Suprapubic skin (tissue), 4 donors: ENCODE results near the gene DRAM1. TPM values are rescaled to one million over a fixed set of nuclear protein-coding genes. Genes with fewer than 3 reads are reported as not detected.

ENCODE experiments used
- DNase-seq, 2 donors: peaks; one replicate each; pipeline ENCODE4 v3.0.0-alpha.2; 2019; ENCODE audit warnings: low spot score in 2 of 2
- H3K27ac ChIP-seq: fragments of 200-600 bp; sonication (generic); one replicate; pipeline ENCODE4 v1.5.1; 2019
- H3K27me3 ChIP-seq: fragments of 200-600 bp; sonication (generic); one replicate; pipeline ENCODE4 v1.5.1; 2019
- H3K36me3 ChIP-seq: fragments of 200-600 bp; sonication (generic); one replicate; pipeline ENCODE4 v1.5.1; 2019
- H3K4me1 ChIP-seq: fragments of 200-600 bp; sonication (generic); one replicate; pipeline ENCODE4 v1.5.1; 2019
- H3K4me3 ChIP-seq: fragments of 200-600 bp; sonication (generic); one replicate; pipeline ENCODE4 v1.5.1; 2019; ENCODE audit warnings: mild to moderate bottlenecking
- H3K9me3 ChIP-seq: fragments of 200-600 bp; sonication (generic); one replicate; pipeline ENCODE4 v1.5.1; 2019
- CTCF ChIP-seq, 2 donors: fragments of 200-600 bp in 1 of 2; fragments of 450-650 bp in 1 of 2; sonication (generic) in 1 of 2; IDR thresholded peaks; one replicate each; pipeline ENCODE4 v1.5.1; 2016 to 2019; ENCODE audit warnings: antibody characterized with exemption in 2 of 2, mild to moderate bottlenecking in 1 of 2, moderate library complexity in 1 of 2
- EP300 ChIP-seq: sonication (generic); formaldehyde crosslinking; IDR thresholded peaks from one replicate; pipeline ENCODE4 v1.6.1; 2017; ENCODE audit warnings: antibody characterized with exemption
- POLR2A ChIP-seq, 2 donors: fragments of 450-650 bp; IDR thresholded peaks; one replicate each; pipeline ENCODE4 v1.6.1; 2017; ENCODE audit warnings: antibody characterized with exemption in 2 of 2, mild to moderate bottlenecking in 2 of 2, moderate library complexity in 2 of 2
- POLR2AphosphoS5 ChIP-seq, 3 donors: sonication (generic); formaldehyde crosslinking; IDR thresholded peaks; one replicate each; pipeline ENCODE4 v1.6.1; 2017; ENCODE audit warnings: antibody characterized with exemption in 3 of 3
- WGBS: methylation state at CpG from one replicate; pipeline ENCODE4 v1.1.5; 2018; 5-methylcytosine and 5-hydroxymethylcytosine counted together
- total RNA-seq, 4 donors: library from RNA; depleted of rRNA; stranded (reverse); fragments of >200 nt; gene quantifications; one replicate each; pipeline ENCODE4 v1.1.0, GENCODE V29; 2016

DRAM1 gene
- total RNA-seq, 4 donors from 2014 or later: 4.8 to 7.4 (median 6.9) TPM

- no peak for DNase-seq
- Histone ChIP-seq H3K4me3 (no peak overlapping the region), H3K9me3 (no peaks in the 10 kb centered on the region), H3K36me3 (no peaks in the 10 kb centered on the region), H3K27me3 (no peaks in the 10 kb centered on the region), H3K27ac (no peak overlapping the region), H3K4me1 (no peaks in the 10 kb centered on the region)
- 91% methylated on average over 1 of the region's 1 CpG for WGBS
- TF ChIP-seq CTCF (IDR thresholded peaks at IDR 0.05): no peak
- no peak for TF ChIP-seq POLR2A (IDR thresholded peaks at IDR 0.05)
- no peak for TF ChIP-seq POLR2AphosphoS5 (IDR thresholded peaks at IDR 0.05)
Measured at GRCh38 chr12:101954113-101954512, 76.7 kb downstream of the DRAM1 start.

GRCh38 chr12:101954676-101955075 is 77.3 kb downstream of the DRAM1 start:
- Histone ChIP-seq H3K4me3 (no peak overlapping the region), H3K9me3 (no peaks in the 10 kb centered on the region), H3K4me1 (no peaks in the 10 kb centered on the region), H3K27ac (no peak overlapping the region), H3K27me3 (no peaks in the 10 kb centered on the region), H3K36me3 (no peaks in the 10 kb centered on the region)
- no peak for DNase-seq
- WGBS: 60% methylated on average over 1 of the region's 1 CpG
- TF ChIP-seq POLR2A (IDR thresholded peaks at IDR 0.05): no peak
- no peak for TF ChIP-seq CTCF (IDR thresholded peaks at IDR 0.05)
- TF ChIP-seq POLR2AphosphoS5 (IDR thresholded peaks at IDR 0.05): no peak

- H3K27ac ChIP-seq: peak overlapping the region; percentile 46
- no peaks in the 10 kb centered on the region for H3K4me1 ChIP-seq
- H3K9me3 ChIP-seq: no peaks in the 10 kb centered on the region
- H3K27me3 ChIP-seq: no peaks in the 10 kb centered on the region
- H3K36me3 ChIP-seq: no peaks in the 10 kb centered on the region
- H3K4me3 ChIP-seq: no peak overlapping the region
- TF ChIP-seq POLR2A (IDR thresholded peaks at IDR 0.05) (no peak), EP300 (no peak), CTCF (IDR thresholded peaks at IDR 0.05) (no peak), POLR2AphosphoS5 (IDR thresholded peaks at IDR 0.05) (peak in 1 of 3 donors; percentile 60)
- WGBS: 63% methylated on average over 9 of the region's 9 CpGs
- DNase-seq: no peak
Measured at GRCh38 chr12:101957252-101957959, 80.0 kb downstream of the DRAM1 start.

- H3K27ac ChIP-seq: no peak overlapping the region
- TF ChIP-seq POLR2AphosphoS5 (IDR thresholded peaks at IDR 0.05) (no peak), EP300 (no peak), CTCF (IDR thresholded peaks at IDR 0.05) (no peak), POLR2A (IDR thresholded peaks at IDR 0.05) (no peak)
- H3K27me3 ChIP-seq: no peaks in the 10 kb centered on the region
- DNase-seq: no peak
- H3K4me3 ChIP-seq: no peak overlapping the region
- WGBS: 94% methylated on average over 2 of the region's 2 CpGs
- H3K4me1 ChIP-seq: no peaks in the 10 kb centered on the region
- no peaks in the 10 kb centered on the region for H3K9me3 ChIP-seq
- no peaks in the 10 kb centered on the region for H3K36me3 ChIP-seq
Measured at GRCh38 chr12:101959607-101960006, 82.2 kb downstream of the DRAM1 start.

GRCh38 chr12:101962486-101962885 is 85.1 kb downstream of the DRAM1 start:
- H3K4me3 ChIP-seq: no peak overlapping the region
- no peaks in the 10 kb centered on the region for H3K4me1 ChIP-seq
- TF ChIP-seq POLR2A (IDR thresholded peaks at IDR 0.05): no peak
- no peak for TF ChIP-seq CTCF (IDR thresholded peaks at IDR 0.05)
- TF ChIP-seq POLR2AphosphoS5 (IDR thresholded peaks at IDR 0.05): no peak
- TF ChIP-seq EP300: no peak
- 88% methylated on average over 1 of the region's 1 CpG for WGBS
- no peaks in the 10 kb centered on the region for H3K9me3 ChIP-seq
- no peaks in the 10 kb centered on the region for H3K27me3 ChIP-seq
- DNase-seq: no peak
- no peaks in the 10 kb centered on the region for H3K36me3 ChIP-seq
- H3K27ac ChIP-seq: no peak overlapping the region
